Activated CD8-positive, alpha-beta T cell treated with anti-CD3 and anti-CD28 coated beads for 36 hours (primary cell): ENCODE measurements around the gene PKP1. TPM values are rescaled to one million over a fixed set of nuclear protein-coding genes. Genes with fewer than 3 reads are reported as not detected.

Experiments used
- ATAC-seq: fragments of 200-7000 bp; cut with Tn5 transposase; one replicate; pipeline ENCODE4 v1.10.0; 2021; ENCODE audit warnings: mild to moderate bottlenecking, moderate library complexity
- CTCF ChIA-PET: fragments of 350-600 bp; sonication (Branson Sonifier 250); formaldehyde crosslinking; loops from one replicate; lab custom pipeline; 2021; ENCODE audit warnings: antibody characterized with exemption; lab: Charles Lee
- POLR2A ChIA-PET: fragments of 350-600 bp; sonication (Branson Sonifier 250); formaldehyde crosslinking; loops from one replicate; lab custom pipeline; 2021; ENCODE audit warnings: antibody characterized with exemption; lab: Charles Lee
- DNase-seq: peaks from one replicate; pipeline ENCODE4 v3.0.0-alpha.2; 2020
- H3K27ac Mint-ChIP-seq: one replicate; pipeline ENCODE4 v1.8.0; 2021; ENCODE audit warnings: mild to moderate bottlenecking, mixed read lengths
- H3K27me3 Mint-ChIP-seq: one replicate; pipeline ENCODE4 v1.8.0; 2021; ENCODE audit warnings: mixed read lengths
- H3K36me3 Mint-ChIP-seq: one replicate; pipeline ENCODE4 v1.8.0; 2021; ENCODE audit warnings: low read depth, mixed read lengths
- H3K4me1 Mint-ChIP-seq: one replicate; pipeline ENCODE4 v1.8.0; 2021; ENCODE audit warnings: low read depth, mixed read lengths
- H3K4me3 Mint-ChIP-seq: one replicate; pipeline ENCODE4 v1.8.0; 2021; ENCODE audit warnings: mild to moderate bottlenecking, moderate library complexity, mixed read lengths
- H3K9me3 Mint-ChIP-seq: one replicate; pipeline ENCODE4 v1.8.0; 2021; ENCODE audit warnings: mixed read lengths
- CTCF ChIP-seq: fragments of 200-600 bp; IDR thresholded peaks from one replicate; pipeline ENCODE4 v1.8.0; 2022; ENCODE audit warnings: antibody characterized with exemption, mild to moderate bottlenecking
- intact Hi-C: fragments of 100-400 bp; cut with micrococcal nuclease; formaldehyde crosslinking; loops from one replicate; pipeline ENCODE4 v1.10.0; 2022
- total RNA-seq, 2 experiments: library from RNA; stranded (reverse); gene quantifications; one replicate each; pipeline ENCODE4 v1.2.3, GENCODE V29; 2021

The PKP1 gene
- total RNA-seq, 2 experiments from 2014 or later, result not detected

DNA sequence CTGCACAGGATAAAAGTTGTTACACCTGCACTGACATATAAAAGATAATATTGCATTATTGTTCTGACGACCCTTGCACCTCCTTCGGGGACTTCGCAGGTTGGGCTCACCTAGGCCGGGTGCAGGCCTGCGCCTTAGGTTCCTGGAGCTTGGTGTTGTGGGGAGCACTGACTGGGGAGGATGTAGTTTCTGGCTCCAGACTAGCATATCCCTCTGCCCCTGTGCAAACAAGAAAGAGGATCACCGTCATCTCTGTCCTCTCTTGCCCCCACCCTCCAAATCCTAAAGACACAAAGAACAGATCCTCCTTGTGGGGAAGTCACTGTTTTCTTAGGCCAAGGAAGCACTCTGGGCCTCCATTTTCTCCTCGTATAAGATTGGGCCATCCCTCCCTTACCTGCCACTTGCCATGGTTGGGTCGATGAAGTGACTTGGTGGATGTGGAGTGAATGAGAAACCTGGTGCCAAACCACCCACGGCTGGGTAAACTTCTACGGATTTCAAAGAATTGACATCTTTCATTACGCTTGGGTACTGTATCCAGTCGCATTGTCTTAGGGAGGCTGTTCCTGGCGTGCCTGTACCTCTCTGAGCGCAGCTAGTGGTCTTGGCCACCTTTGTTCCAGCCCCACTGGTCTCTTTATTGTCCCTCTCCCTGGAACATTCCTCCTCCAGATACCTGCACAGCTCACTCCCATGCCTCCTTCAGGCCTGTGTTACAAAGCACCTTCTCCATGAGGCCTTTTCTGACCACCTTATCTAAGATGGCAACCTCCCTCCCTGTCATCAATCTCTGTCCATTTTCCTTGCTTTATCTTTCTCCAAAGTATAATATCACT is 34.4 kb upstream of the PKP1 start:
- intact Hi-C loops, result loop anchor here (10.0 kb wide), 1 partner anchor 56 kb away; no protein-coding TSS in a partner anchor
- Mint-ChIP-seq H3K4me1 (no peaks in the 10 kb centered on the region), H3K36me3 (no peaks in the 10 kb centered on the region), H3K27ac (no peak overlapping the region), H3K4me3 (no peak overlapping the region), H3K27me3 (peaks cover 3% of the 10 kb centered on the region), H3K9me3 (no peaks in the 10 kb centered on the region)
- DNase-seq, result no peak
- no peak for ATAC-seq
- TF ChIP-seq CTCF, result no peak
- CTCF ChIA-PET, result no interaction called here
- POLR2A ChIA-PET, result no interaction called here

DNA sequence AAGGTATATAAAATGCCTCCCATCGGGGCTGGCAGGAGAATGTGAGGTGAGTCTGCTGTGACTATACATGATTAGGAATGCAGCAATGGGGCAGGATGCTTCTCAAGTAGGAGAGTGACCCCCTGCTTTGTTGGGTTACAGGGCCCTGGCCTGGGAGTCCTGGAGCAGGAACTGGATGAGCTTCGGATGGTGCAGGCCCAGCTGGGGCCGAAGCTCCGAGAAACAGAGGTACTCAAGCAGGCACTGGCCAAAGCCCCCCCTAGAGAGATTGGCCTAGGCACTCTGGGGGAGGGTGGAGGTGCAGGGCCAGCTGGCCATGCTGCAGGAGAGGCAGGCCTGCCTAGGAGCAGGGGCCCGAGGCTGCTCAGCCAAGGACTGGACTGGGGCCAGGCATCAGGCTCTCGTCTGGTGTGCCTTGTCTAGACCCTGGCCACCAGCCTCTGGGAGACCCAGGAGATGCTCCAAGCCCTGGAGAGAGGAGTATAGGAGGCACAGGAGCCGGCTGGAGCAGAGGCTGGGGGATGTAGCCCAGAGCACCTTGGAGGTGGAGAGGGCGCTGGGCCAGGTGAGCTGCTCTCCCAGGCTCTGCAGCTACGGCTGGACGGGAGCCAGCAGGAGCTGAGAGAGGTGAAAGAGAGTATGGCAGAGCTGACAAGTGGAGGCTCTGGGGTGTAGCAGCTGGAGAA is 32.8 kb upstream of the PKP1 start:
- TF ChIP-seq CTCF, result no peak
- Mint-ChIP-seq H3K36me3 (no peaks in the 10 kb centered on the region), H3K9me3 (no peaks in the 10 kb centered on the region), H3K27me3 (no peaks in the 10 kb centered on the region), H3K4me3 (no peak overlapping the region), H3K4me1 (no peaks in the 10 kb centered on the region), H3K27ac (no peak overlapping the region)
- intact Hi-C loops, result loop anchor here (5.0 kb wide), 1 partner anchor 112 kb away; no protein-coding TSS in a partner anchor
- ChIA-PET POLR2A (no interaction called here), CTCF (no interaction called here)
- no peak for ATAC-seq
- no peak for DNase-seq

DNA sequence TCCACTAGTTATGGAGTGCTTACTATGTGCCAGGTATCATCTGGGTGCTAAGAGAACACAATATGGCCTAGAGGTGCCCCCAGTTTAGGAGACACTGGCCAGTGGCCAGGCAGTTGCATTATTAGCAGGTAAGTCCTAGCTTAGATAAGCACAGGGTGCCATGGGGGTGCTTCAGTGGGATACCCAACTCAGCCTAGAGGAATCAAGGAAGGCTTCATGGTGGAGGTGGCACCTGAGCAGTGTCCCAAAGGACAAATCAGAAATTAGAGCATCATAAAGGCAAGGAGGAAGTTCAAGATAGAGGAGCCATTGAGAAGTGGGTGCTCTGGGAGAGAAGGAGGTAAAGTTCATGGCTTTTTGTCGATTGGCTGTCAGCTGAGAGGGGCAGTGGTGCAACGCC is 31.9 kb upstream of the PKP1 start:
- CTCF ChIA-PET, result no interaction called here

DNA sequence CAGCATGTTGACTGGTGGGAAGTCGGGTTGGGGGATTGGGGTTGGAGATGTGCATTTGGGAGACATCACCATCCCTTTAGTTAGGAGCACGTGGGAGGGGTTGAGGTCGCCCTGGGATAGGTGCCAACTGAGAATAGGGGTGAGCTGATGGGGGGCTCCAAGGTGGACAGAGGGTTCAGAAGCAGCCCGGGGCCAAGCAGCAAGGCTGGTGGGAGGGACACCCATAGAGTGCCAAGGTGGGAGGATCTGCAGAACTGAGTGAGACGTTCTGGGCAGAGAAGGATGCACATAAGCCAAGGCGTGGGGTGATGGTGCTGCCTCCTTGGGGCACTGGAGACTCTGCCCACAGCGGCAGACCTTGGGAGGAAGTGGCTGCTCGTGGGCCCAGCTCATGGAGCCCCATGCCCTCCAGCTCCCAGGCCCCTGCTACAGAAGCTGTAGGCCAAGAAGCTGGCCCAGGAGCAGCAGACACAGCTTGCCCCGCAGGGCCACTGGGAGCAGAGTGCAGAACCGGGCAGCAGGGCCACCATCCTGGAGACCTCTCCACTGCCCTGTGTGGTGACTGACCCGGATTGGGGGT is 31.4 kb upstream of the PKP1 start:
- TF ChIP-seq CTCF, result no peak
- DNase-seq (no peak), ATAC-seq (no peak)
- Mint-ChIP-seq H3K27ac (no peak overlapping the region), H3K36me3 (no peaks in the 10 kb centered on the region), H3K4me1 (no peaks in the 10 kb centered on the region), H3K9me3 (no peaks in the 10 kb centered on the region), H3K4me3 (no peak overlapping the region), H3K27me3 (no peaks in the 10 kb centered on the region)
- POLR2A ChIA-PET, result no interaction called here
- intact Hi-C loops, result loop anchor here (5.0 kb wide), 1 partner anchor 110 kb away; no protein-coding TSS in a partner anchor
- CTCF ChIA-PET, result interaction anchor here (1.3 kb wide), 1 partner anchor 157 kb away, joined by 4 read pairs; no protein-coding TSS in a partner anchor

More for the DNA sequence above, 31.9 kb upstream of the PKP1 start:
- Mint-ChIP-seq H3K4me1 (no peaks in the 10 kb centered on the region), H3K27ac (no peak overlapping the region), H3K36me3 (no peaks in the 10 kb centered on the region), H3K9me3 (no peaks in the 10 kb centered on the region), H3K4me3 (no peak overlapping the region), H3K27me3 (no peaks in the 10 kb centered on the region)
- ATAC-seq (no peak), DNase-seq (no peak)
- POLR2A ChIA-PET, result no interaction called here
- TF ChIP-seq CTCF, result no peak
- intact Hi-C loops, result loop anchor here (5.0 kb wide), 1 partner anchor 111 kb away; no protein-coding TSS in a partner anchor
